K562 (cell line): ENCODE data around the gene EIPR1.

Experiments
- BRF2 ChIP-seq: IDR thresholded peaks from 3 replicates; pipeline ENCODE4 v1.6.1; 2011; ENCODE audit warnings: borderline replicate concordance, mild to moderate bottlenecking; ENCODE audit not compliant: insufficient read length, insufficient read depth
- CTCF ChIP-seq, 3 experiments: IDR thresholded peaks in 2 of 3; conservative IDR thresholded peaks in 1 of 3; 2 replicates each; pipeline ENCODE4 v1.5.1; 2011 to 2012; ENCODE audit warnings: low read length in 3 of 3, mild to moderate bottlenecking in 3 of 3, control low read depth in 2 of 3, improper control_type of control experiment in 1 of 3, inconsistent platforms in 1 of 3, low read depth in 1 of 3, mixed read lengths in 1 of 3, moderate library complexity in 1 of 3; ENCODE audit not compliant: insufficient read depth in 2 of 3
- EP300 ChIP-seq: IDR thresholded peaks from 2 replicates; pipeline ENCODE4 v1.6.1; 2012; ENCODE audit warnings: low read length, improper control_type of control experiment
- MLX ChIP-seq, 2 experiments: fragments of 450-650 bp in 1 of 2; sonication (generic) in 1 of 2; formaldehyde crosslinking; conservative IDR thresholded peaks; 2 replicates each; pipeline versions ENCODE4 v1.4.0 to v1.8.1; 2020 to 2022; ENCODE audit warnings: mild to moderate bottlenecking in 1 of 2, missing genetic modification reagents in 1 of 2
- NFRKB ChIP-seq: fragments of 450-650 bp; IDR thresholded peaks from 2 replicates; pipeline ENCODE4 v1.6.1; 2016; ENCODE audit warnings: low read depth
- ZNF133 ChIP-seq: fragments of 250-450 bp; sonication (Bioruptor Pico); IDR thresholded peaks from 2 replicates; pipeline ENCODE4 v1.4.0; 2020; ENCODE audit warnings: mild to moderate bottlenecking

GRCh38 chr2:3179626-3180025 lies 198.0 kb downstream of the EIPR1 start:
- TF ChIP-seq MLX (CRISPR knock-in tag; conservative IDR thresholded peaks at IDR 0.05), result no peak
- no peak for TF ChIP-seq BRF2
- TF ChIP-seq EP300, result no peak
- TF ChIP-seq CTCF (IDR thresholded peaks at IDR 0.05 in 2 of 3, conservative IDR thresholded peaks at IDR 0.05 in 1 of 3; ENCODE audit: insufficient read depth in 2 of 3, low read depth in 1 of 3, low read length in 3 of 3), result no peak
- TF ChIP-seq NFRKB, result no peak
- TF ChIP-seq ZNF133 (CRISPR knock-in tag), result no peak
